ENCODE data around the gene CPNE1.

The CPNE1 gene

DNA sequence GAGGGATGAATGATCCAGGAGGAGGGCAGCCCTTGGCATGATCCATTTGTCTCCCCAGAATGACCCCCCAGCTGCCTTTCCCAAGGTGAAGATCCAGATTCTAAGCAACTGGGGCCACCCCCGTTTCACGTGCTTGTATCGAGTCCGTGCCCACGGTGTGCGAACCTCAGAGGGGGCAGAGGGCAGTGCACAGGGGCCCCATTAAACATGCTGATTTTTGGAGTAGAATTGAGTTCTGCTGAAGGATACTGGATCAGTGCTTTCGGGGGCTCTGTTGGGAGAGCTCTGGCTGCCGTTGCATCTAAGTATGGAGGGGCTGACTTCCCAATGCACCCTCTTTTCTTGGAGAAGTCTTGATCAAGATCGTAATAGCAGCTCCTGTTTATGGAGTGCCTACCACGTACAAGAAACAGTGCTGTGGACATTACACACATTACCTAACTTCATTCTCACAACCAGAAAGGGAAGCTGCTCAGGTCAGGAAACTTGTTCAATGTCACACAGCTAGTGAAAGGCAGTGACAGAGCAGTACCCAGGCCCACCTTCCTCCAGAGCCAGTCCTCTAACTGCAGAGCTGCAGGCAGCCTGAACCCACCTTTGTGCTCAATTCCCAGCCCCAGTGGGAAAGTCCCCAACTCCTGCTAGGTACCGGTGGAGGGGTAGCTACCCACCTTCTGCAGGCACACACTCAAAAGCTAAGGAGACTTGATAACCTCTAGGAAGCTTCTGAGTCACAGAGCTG, 43.7 kb downstream of the CPNE1 start:
- no peak for DNase-seq (ENCODE audit: low read depth, low spot score)

DNA sequence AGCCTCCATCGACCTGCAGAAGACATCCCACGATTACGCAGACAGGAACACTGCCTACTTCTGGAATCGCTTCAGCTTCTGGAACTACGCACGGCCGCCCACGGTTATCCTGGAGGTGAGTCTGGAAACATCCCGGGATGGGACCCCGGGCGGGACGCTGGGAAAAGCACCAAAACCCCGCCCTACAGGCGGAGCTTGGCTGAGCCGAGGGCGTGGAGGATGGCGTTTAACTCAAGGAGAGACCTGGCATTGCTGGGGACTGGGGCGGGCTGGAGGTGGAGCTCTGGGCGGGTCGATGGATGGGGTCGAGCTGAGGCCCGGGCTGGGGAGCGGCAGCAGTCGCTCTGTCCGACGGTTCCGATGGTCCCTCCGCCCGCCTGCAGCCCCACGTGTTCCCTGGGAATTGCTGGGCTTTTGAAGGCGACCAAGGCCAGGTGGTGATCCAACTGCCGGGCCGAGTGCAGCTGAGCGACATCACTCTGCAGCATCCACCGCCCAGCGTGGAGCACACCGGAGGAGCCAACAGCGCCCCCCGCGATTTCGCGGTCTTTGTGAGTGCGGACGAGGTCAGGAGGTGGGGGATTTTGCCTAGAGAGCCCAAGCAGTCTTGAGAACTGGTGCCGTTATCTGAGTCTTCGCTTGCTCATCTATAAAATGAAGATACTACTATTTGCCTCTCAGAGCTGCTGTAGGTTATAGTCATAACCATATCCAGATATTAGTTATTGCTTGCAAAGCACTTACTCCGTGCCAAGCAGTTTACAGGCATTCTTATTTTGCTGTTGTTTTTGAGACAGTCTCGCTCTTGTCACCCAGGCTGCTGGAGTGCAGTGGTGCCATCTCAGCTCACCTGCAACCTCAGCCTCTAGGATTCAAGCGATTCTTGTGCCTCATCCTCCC, 45.3 kb downstream of the CPNE1 start:
- peak; percentile 96 for DNase-seq (ENCODE audit: low read depth, low spot score)

DNA sequence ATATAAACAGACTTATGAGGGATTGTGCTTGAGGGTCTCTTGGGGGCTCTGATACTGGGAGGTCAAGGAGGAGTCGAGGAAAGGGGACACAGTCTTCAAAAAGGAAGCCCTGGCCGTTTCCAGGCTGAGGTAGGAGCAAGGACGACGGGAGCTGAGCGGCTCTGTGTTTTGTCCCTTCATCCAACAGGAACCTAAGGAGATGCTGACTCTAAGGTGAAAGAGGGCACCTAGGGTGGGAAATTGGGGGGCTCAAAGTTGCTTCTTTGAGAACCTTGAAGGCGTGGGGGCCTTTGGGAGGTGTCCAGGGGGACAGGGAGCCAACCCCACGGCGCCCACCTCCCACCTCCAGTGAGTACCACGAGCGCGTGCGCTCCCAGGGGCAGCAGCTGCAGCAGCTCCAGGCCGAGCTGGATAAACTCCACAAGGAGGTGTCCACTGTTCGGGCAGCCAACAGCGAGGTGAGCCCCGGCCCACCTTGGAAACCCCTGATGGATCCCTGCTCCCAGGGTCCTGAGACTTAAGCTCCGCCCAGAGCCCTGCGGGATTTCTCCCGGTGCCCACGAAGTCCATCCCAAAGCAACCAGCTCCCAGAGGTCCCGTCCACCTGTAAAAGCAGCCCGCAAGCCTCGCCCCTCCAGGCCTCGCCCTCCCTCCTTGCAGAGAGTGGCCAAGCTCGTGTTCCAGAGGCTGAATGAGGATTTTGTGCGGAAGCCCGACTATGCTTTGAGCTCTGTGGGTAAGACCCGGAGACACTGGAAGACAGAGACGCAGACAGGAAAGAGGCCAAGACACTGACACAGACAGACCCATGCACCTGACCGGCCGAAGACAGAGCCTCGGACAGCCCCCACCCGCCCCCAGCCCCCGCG, 46.2 kb downstream of the CPNE1 start:
- peak; percentile 33 for DNase-seq (ENCODE audit: low read depth, low spot score)

DNA sequence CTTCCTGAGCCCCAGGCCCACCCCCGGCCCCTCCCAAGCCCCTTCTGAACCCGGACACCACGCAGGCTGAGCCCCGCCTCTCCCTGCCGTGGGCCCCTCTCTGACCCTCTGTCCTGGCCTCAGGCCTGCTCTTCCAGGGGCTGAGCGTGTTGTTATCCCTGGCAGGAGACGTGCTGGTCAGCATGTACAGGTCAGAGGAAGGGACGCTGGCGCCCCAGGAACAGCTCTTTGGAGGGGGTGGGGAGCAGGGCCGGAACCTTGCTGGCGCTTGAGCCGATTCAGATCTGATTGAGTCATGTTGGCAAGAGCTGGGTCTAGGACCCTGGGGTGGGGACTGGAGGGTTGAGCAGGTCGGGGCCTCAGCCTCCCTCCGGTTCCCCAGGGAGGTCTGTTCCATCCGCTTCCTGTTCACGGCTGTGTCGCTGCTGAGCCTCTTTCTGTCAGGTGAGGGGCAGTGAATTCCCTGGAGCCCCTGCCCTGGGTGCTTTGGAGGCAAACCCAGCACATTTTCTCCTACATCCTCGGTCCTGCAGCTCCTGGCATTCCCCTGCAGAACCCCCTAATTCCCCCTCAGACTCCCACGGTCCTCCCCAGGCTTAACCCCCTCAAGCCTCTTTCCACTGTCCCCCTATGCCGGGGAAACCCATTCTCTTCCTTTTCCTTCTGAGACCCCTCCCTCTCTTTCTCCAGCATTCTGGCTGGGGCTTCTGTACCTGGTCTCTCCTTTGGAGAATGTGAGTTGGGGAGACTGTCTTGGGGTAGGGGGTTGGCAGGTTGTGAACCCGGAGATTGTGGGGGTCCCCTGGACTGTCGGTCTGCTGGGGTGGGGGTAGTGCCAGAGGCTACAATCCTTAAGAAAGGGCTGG, 47.1 kb downstream of the CPNE1 start:
- peak; percentile 86 for DNase-seq (ENCODE audit: low read depth, low spot score)

DNA sequence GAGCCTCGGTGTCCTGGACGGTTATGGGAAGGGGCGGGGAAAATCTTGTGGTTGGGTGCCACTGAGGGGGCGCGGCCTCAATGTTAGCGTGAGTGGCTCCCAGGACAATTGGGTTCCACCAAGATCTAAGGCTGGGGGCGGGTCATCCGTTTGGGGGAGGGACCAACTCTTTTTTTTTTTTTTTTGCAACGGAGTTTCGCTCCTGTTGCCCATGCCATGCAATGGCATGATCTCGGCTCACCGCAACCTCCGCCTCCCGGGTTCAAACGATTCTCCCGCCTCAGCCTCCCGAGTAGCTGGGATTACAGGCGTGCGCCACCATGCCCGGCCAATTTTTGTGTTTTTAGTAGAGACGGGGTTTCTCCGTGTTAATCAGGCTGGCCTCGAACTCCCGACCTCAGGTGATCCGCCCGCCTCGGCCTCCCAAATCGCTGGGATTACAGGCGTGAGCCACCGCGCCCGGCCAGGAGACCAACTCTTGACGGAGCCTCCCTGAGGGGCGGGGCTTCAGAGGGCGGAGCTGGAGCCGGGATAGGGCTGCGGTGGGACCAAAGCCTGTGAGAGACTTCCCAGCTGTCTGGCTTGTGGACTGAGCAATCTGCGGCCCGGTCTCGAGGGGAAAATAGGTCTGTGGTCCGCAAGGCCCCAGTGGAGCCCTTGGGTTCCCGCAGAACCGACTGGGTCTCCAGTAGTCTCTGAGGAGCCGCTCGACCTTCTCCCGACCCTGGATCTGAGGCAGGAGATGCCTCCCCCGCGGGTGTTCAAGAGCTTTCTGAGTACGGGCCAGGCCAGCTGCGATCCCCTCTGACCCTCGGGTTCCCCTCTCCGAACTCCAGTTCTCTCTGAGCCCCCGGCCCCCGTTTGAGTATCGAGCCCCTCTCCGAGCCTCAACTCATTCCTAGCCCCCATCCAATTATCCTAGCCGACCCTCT, 48.0 kb downstream of the CPNE1 start:
- DNase-seq (ENCODE audit: low read depth, low spot score) = peak; percentile 99

DNA sequence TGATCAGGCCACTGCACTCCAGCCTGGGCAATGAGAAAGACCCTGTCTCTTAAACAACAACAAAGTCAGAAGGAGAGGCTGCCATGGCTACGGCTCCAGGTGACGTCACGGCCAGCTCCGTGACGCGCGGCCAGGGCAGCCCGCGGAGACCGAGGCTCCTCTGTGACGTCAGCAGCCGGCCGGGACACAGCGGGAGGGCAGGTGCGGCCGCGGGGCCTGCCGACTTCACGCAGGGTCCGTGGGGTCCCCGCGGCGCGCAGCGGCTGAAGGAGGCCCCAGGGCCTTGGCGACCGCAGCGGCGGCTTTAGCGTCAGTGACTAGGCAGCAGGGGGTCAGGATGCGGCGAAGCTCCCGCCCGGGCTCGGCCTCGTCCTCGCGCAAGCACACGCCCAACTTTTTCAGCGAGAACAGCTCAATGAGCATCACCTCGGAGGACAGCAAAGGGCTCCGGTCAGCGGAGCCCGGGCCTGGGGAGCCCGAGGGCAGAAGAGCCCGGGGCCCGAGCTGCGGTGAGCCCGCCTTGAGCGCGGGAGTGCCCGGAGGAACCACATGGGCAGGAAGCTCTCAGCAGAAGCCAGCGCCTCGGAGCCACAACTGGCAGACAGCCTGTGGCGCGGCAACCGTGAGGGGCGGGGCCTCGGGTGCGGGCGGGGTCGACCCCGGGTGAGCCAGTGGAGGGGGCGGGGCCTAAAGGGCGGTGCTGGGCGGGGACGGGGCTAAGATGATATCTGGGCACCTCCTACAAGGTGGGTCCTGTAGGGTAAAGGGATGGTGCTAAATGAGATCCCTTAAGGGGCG, 48.8 kb downstream of the CPNE1 start, which contains the start of gene SPAG4:
Gene SPAG4, plus strand, starts transcription at position 163 of the 798 bp plus-strand sequence. Its CDS starts 175 bp downstream, at position 338.
- no peak for DNase-seq (ENCODE audit: low read depth, low spot score)

DNA sequence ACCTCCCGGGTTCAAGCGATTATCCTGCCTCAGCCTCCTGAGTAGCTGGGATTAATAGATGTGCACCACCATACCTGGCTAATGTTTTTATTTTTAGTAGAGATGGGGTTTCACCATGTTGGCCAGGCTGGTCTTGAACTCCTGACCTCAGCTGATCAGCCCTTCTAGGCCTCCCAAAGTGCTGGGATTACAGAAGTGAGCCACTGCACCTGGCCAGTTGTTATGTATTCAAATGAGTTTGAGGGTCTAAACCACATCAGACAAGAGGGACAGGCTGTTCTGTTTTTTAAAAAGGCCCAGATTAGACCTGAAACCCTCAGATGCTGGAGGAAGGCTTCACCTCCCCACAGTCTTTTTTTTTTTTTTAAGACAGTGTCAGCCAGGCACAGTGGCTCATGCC, 53.2 kb downstream of the CPNE1 start:
- no peak for DNase-seq (ENCODE audit: low read depth, low spot score)

DNA sequence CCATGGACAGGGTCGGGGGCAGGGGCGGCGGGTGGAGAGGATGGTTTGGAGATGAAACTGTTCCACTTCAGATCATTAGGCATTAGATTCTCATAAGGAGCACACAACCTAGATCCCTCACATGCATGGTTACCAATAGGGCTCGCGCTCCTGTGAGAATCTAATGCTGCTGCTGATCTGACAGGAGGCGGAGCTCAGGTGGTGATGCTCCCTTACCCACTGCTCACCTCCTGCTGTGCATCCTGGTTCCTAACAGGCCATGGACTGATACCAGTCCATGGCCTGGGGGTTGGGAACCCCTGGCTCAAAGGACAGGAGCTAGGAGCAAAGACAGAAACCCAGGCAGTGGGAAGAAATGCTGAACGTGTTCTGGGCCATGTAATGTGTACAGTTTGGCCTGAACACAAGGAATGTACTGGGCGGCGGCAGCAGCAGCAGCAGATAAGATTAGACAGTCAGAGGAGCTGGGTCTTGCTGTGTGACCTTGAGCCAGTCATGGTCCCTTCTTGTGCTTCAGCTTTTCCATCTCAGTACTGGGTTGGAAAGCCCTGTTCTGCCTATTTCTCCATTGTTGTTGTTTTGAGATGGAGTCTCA, 53.8 kb downstream of the CPNE1 start:
- DNase-seq (ENCODE audit: low read depth, low spot score) = peak; percentile 32

DNA sequence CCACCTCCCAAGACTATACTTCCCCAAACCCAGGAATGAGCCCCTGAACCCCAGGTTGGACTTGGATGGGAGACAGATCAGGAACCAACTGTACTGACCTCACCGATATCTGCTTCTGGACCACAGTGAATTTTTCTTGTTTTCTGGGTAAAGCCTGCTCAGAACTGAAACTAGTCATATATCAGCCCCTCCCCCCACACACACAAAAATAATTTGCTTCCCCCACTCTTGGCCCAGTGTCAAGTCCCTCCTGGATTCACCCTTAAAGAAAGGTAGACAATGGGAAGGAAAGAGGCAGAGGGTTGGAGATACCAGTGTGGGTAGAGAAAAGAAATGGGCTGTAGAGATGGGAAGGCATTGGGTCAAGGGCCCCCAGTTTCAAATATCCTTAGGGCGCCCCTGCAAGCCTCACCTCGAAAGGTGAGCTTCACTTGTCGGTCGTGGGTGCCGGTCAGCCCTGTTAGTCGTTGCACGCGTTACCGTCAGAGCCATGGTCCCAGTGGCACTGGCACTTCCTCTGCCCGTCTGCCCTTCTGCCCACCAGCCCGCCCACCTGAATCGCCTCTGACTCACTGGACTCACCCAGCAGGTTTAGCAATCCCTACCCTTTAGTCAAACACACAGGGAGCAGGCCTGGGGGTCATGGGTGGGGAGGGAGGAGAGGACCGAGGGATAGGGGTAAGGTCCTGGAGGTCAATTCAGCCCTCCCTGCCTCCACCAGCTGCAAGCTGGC, 57.5 kb downstream of the CPNE1 start:
- DNase-seq (ENCODE audit: low read depth, low spot score) = no peak

DNA sequence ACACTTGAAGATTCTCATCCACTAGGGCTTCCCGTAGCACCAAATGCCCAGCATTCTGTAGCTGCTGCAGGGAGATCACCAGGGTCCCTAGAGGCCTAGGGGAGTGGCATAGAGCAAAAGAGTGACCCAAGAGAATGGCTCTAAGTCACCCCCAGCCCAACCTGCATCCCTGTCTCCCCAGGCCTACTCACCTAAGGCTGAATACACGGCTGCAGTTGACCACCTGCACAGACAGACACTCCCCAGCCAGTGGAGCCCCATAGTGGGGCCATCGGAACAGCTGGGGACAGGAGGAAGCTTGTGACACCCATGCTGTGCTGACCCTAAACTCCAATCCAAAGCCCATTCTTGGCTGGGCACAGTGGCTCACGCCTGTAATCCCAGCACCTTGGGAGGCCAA, 58.6 kb downstream of the CPNE1 start:
- DNase-seq (ENCODE audit: low read depth, low spot score) = no peak

DNA sequence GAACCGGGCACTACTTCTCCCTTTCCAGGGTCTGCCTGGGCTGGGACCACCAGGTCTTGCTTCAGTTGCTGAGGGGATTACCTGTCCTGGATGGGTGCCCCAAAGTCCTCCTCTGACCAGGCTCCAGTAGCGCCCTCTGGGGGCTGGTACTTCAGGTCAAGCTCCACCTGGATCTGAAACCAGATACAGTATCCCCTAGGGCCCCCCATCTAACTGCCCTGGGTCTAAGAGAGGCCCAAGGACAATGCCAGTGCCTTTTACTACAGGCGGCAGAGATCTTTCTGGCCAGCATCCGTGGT, 60.3 kb downstream of the CPNE1 start:
- DNase-seq (ENCODE audit: low read depth, low spot score) = peak; percentile 56

DNA sequence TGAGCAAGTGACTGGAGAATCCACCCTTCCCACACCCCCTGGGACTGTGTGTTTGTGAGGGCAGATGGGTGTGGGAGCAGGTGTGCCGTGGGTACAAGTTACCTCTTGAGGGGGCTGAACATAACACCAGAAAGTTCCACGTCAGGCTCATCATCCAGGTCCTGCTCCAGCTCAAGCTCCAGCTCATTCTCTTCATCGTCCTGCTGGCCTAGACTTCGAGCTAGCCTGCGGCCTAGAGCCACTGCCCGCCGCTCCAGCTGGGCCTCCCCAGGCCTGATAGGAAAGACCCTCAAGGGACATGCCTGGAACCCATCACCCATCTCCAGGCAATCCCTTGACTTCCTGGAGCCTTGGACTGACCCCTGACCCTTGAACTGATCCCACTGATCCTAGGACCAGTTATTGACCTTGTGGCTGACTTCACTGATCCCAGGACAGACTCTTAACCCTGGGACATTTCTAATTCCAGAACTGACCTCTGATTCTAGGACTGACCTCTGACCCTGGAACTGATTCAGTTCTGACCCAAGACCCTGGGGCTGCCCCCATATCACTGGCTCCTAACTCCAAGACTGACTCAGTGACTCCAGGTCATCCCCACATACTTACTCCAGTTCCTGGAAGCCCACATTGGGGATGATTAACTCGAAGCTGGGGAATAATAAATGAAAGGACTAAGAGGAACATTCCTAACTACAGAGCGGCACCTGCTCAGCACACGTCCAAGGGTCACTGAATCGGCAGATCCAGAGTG, 60.8 kb downstream of the CPNE1 start:
- no peak for DNase-seq (ENCODE audit: low read depth, low spot score)

DNA sequence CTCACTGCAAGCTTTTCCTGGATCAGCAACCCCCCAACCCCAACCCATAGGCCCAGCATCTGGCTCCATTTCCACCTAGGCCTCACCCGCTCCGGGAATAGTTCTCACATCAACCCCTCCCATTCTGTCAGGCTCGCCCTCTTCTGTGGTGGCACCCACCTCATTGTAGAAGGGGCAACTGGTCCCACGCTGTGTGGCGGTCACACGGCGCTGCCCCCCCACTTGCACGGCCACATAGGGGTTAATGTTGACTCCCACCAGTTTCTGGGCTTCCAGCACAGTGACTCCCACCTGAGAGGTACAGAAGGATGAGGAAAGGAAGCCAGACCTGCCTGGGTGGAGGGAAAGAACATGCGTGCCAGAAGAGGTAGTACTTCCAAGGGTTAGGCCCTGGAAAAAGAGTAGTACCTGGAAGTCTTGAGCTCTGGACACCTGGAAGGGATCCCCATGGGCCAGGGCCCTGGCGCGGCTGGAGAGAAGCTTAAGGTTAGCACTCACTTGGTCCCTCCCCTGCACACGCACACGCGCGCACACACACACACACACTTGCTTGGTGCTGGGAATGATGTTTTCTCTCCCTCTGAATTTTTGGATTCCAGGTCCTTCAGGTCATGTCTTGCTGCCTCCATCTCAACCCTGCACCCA, 61.7 kb downstream of the CPNE1 start:
- DNase-seq (ENCODE audit: low read depth, low spot score) = no peak

DNA sequence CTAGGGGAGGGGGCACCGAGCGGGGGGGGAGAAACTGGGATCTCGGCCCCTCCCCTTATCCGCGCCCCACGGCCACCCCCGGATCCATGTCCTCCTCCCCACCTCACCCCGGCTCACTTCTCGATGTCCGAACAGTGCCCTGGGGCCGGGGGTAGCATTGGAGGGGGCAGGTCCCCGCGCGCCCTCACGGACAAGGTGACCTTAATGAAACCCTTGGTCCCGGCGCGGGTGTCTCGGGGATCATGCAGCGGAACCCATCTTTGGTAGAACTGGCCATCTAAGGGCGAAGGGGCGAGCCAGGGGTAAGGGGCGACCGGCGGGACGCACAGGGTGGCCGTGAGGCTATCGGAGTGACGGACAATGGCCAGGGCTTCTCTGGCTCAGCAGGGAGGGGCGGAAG, 62.7 kb downstream of the CPNE1 start:
- DNase-seq (ENCODE audit: low read depth, low spot score) = no peak

DNA sequence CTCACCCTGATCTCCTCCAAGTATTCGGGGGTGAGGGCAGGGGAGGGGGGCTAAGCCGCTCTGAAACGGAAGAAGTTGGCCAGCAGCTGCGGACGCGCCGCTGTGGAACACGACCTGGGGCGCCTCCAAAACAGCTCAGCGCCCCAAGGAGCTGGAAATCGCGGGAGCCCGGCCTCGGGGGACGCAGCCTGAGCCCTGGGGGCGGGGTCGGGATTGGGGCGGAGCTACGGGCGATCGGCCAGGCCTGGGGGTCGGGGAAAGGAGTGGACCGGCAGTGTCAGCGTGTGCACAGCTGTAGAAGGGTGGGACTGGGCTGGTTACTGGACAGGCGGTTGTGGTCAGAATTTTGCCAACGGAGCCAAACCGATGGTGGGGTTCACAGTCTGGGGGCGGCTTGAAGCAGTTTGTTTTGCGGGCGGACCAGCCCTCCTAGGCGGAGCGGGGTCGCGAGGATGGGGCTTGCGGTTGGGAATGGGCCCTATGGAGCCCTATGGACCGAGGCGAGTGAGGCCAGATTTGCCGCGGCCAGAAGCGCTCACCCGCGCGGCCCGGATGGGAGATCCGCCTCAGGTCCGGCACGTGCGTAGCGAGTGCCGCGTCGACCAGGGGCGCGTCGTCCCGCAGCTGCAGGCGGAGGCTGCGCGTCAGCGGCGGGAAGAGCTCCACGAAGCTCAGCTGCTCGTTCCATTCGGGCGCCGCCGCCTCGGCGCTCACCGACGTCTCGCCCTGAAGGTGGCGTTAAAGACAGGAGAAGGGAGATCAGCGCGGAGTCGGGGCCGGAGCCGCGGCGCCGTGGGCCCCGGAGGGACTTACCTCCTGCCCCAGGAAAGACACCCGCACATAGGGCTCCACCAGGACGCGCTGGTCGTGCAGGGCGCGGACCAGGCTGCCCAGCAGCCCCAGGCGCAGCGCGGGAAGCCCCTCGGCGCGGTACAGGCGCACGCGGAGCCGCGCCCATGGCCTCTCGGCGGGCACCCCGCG, 63.4 kb downstream of the CPNE1 start:
- peak; percentile 88 for DNase-seq (ENCODE audit: low read depth, low spot score)
